A549 (cell line): ENCODE results near the gene TTLL11.

Experiments used
- BHLHE40 ChIP-seq: IDR thresholded peaks from 2 replicates; pipeline ENCODE4 v1.6.1; 2012; ENCODE audit warnings: low read depth, low read length, inconsistent platforms
- ESRRA ChIP-seq: fragments of 150-350 bp; IDR thresholded peaks from 2 replicates; pipeline ENCODE4 v1.6.1; 2014; ENCODE audit warnings: mild to moderate bottlenecking, low read length, borderline replicate concordance
- HDAC2 ChIP-seq: fragments of 200-600 bp; sonication (generic); IDR thresholded peaks from 2 replicates; pipeline ENCODE4 v1.6.1; 2016
- MAFK ChIP-seq: fragments of 450-650 bp; IDR thresholded peaks from 2 replicates; pipeline ENCODE4 v1.6.1; 2014; ENCODE audit not compliant: partially characterized antibody
- MAX ChIP-seq: IDR thresholded peaks from 2 replicates; pipeline ENCODE4 v1.6.1; 2012
- PBX3 ChIP-seq: IDR thresholded peaks from 2 replicates; pipeline ENCODE4 v1.6.1; 2012

GRCh38 chr9:121974421-121974820 is 118.7 kb downstream of the TTLL11 start:
- TF ChIP-seq ESRRA (no peak), MAX (no peak), PBX3 (no peak), HDAC2 (no peak), BHLHE40 (no peak), MAFK (no peak)
